HCT116 (cell line): ENCODE data around the gene THSD8. TPM values are rescaled to one million over a fixed set of nuclear protein-coding genes. Genes with fewer than 3 reads are reported as not detected.
A peak's percentile ranks its signal among the peaks of the same experiment; 100 is the strongest.

Experiments
- ATAC-seq: fragments of 200-7000 bp; cut with Tn5 transposase; 2 replicates; pipeline ENCODE4 v1.9.1; 2020; ENCODE audit warnings: mild to moderate bottlenecking, moderate library complexity
- BruUV-seq: library from RNA; stranded (reverse); fragments of 400-500 nt; replicated peaks from 2 replicates; lab custom pipeline; 2021; lab: Mats Ljungman, UMichigan
- CTCF ChIA-PET: fragments of 300-600 bp; sonication (Branson Sonifier 250); formaldehyde crosslinking; loops from one replicate; lab custom pipeline; 2021; ENCODE audit warnings: antibody characterized with exemption; lab: Charles Lee
- POLR2A ChIA-PET: fragments of 300-600, 350-600 bp; sonication (Branson Sonifier 250); formaldehyde crosslinking; loops from one replicate; lab custom pipeline; 2021; ENCODE audit warnings: antibody characterized with exemption; lab: Charles Lee
- RAD21 ChIA-PET, 2 experiments: fragments of 300-600 bp; sonication (Branson Sonifier 250); formaldehyde crosslinking; loops; one replicate each; lab custom pipeline; 2023; ENCODE audit warnings: low total read pairs in 2 of 2; ENCODE audit not compliant: uncharacterized antibody in 2 of 2, unreplicated experiment in 2 of 2, low non-redundant PET in 1 of 2; lab: Charles Lee
- DNase-seq: peaks from one replicate; pipeline ENCODE4 v3.0.0-alpha.2; 2010; ENCODE audit warnings: low read depth, low spot score
- H2AFZ ChIP-seq: fragments of 200-600 bp; shearing (Covaris generic), sonication (generic); 2 replicates; pipeline ENCODE4 v1.6.1; 2017; ENCODE audit warnings: low read depth, mixed run types, mixed read lengths, antibody characterized with exemption, low read length; ENCODE audit not compliant: poor library complexity, severe bottlenecking
- H3K27ac ChIP-seq: 2 replicates; pipeline ENCODE4 v1.5.1; 2012; ENCODE audit warnings: low read depth, low read length
- H3K27me3 ChIP-seq: fragments of 200-600 bp; sonication (generic); 2 replicates; pipeline ENCODE4 v1.6.1; 2016; ENCODE audit warnings: mixed run types, low read length, mixed read lengths; ENCODE audit not compliant: insufficient read depth
- H3K36me3 ChIP-seq, 2 experiments: fragments of 200-500 bp in 1 of 2; fragments of 200-600 bp in 1 of 2; sonication (Bioruptor generic) in 1 of 2; sonication (generic) in 1 of 2; 2 replicates each; pipeline versions ENCODE4 v1.5.1 to v1.6.1; 2014 to 2016; ENCODE audit warnings: low read length in 2 of 2, inconsistent platforms in 1 of 2, mixed read lengths in 1 of 2, mixed run types in 1 of 2; ENCODE audit not compliant: insufficient read depth in 2 of 2, control insufficient read depth in 1 of 2
- H3K4me1 ChIP-seq, 2 experiments: fragments of 200-600 bp in 1 of 2; sonication (generic) in 1 of 2; 2 replicates each; pipeline versions ENCODE4 v1.5.1 to v1.6.1; 2012 to 2017; ENCODE audit warnings: low read length in 2 of 2, inconsistent platforms in 1 of 2, mild to moderate bottlenecking in 1 of 2, mixed read lengths in 1 of 2, mixed run types in 1 of 2, moderate library complexity in 1 of 2; ENCODE audit not compliant: insufficient read depth in 2 of 2, control insufficient read depth in 1 of 2
- H3K4me2 ChIP-seq: fragments of 200-600 bp; sonication (generic); 2 replicates; pipeline ENCODE4 v1.6.1; 2017; ENCODE audit warnings: mixed run types, low read length, mixed read lengths
- H3K4me3 ChIP-seq, 2 experiments: fragments of 200-600 bp in 1 of 2; sonication (generic) in 1 of 2; replicated peaks in 1 of 2; 2 replicates each; pipeline ENCODE4 v1.5.1; 2011 to 2016; ENCODE audit warnings: low read length in 2 of 2, control low read depth in 1 of 2, low read depth in 1 of 2, mild to moderate bottlenecking in 1 of 2, mixed read lengths in 1 of 2, mixed run types in 1 of 2
- H3K79me2 ChIP-seq: fragments of 200-600 bp; sonication (generic); 2 replicates; pipeline ENCODE4 v1.6.1; 2017; ENCODE audit warnings: mild to moderate bottlenecking, mixed run types, low read length, moderate library complexity, mixed read lengths; ENCODE audit not compliant: insufficient read depth
- H3K9ac ChIP-seq: fragments of 200-600 bp; sonication (generic); 2 replicates; pipeline ENCODE4 v1.6.1; 2016; ENCODE audit warnings: low read length, mixed read lengths
- H3K9me2 ChIP-seq: fragments of 200-600 bp; sonication (generic), shearing (Covaris generic); 2 replicates; pipeline ENCODE4 v1.6.1; 2017; ENCODE audit warnings: mixed run types, mild to moderate bottlenecking, moderate library complexity; ENCODE audit not compliant: insufficient read depth
- H3K9me3 ChIP-seq, 2 experiments: fragments of 200-500 bp in 1 of 2; fragments of 200-600 bp in 1 of 2; sonication (Bioruptor generic) in 1 of 2; sonication (generic) in 1 of 2; 2 replicates each; pipeline ENCODE4 v1.6.1; 2014 to 2017; ENCODE audit warnings: low read length in 2 of 2, mixed read lengths in 2 of 2, inconsistent platforms in 1 of 2, low read depth in 1 of 2, mild to moderate bottlenecking in 1 of 2, mixed run types in 1 of 2, moderate library complexity in 1 of 2; ENCODE audit not compliant: control insufficient read depth in 1 of 2, insufficient read depth in 1 of 2
- H4K20me1 ChIP-seq: fragments of 200-600 bp; sonication (generic), shearing (Covaris generic); 2 replicates; pipeline ENCODE4 v1.6.1; 2017; ENCODE audit warnings: mixed run types, mild to moderate bottlenecking, moderate library complexity; ENCODE audit not compliant: insufficient read depth
- EGR1 ChIP-seq: IDR thresholded peaks from 2 replicates; pipeline ENCODE4 v1.6.1; 2012; ENCODE audit warnings: low read depth
- ELF1 ChIP-seq: IDR thresholded peaks from 2 replicates; pipeline ENCODE4 v1.6.1; 2012; ENCODE audit warnings: low read depth, borderline replicate concordance
- EZH2 ChIP-seq: fragments of 200-600 bp; sonication (generic); IDR thresholded peaks from 2 replicates; pipeline ENCODE4 v1.6.1; 2017; ENCODE audit warnings: antibody characterized with exemption, mixed run types
- EZH2phosphoT487 ChIP-seq: fragments of 200-600 bp; IDR thresholded peaks from 2 replicates; pipeline ENCODE4 v1.6.1; 2018; ENCODE audit warnings: antibody characterized with exemption, borderline replicate concordance
- POLR2A ChIP-seq: IDR thresholded peaks from 2 replicates; pipeline ENCODE4 v1.7.0; 2011; ENCODE audit warnings: borderline replicate concordance; ENCODE audit not compliant: insufficient read depth, insufficient read length; ENCODE audit errors: extremely low read depth
- RAD21 ChIP-seq: IDR thresholded peaks from 2 replicates; pipeline ENCODE4 v1.6.1; 2012; ENCODE audit warnings: low read depth, mild to moderate bottlenecking
- SP1 ChIP-seq: IDR thresholded peaks from 2 replicates; pipeline ENCODE4 v1.6.1; 2012; ENCODE audit warnings: low read depth
- TCF7L2 ChIP-seq: IDR thresholded peaks from 2 replicates; pipeline ENCODE4 v1.7.0; 2011; ENCODE audit warnings: borderline replicate concordance, inconsistent platforms; ENCODE audit not compliant: insufficient read depth, insufficient read length; ENCODE audit errors: extremely low read depth
- ZFX ChIP-seq: fragments of 450-650 bp; IDR thresholded peaks from 2 replicates; pipeline ENCODE4 v1.6.1; 2017
- ZNF274 ChIP-seq: fragments of 200-500 bp; sonication (Bioruptor generic); IDR thresholded peaks from 2 replicates; pipeline ENCODE4 v1.6.1; 2014; ENCODE audit warnings: mild to moderate bottlenecking, low read depth, low read length, inconsistent platforms
- intact Hi-C: fragments of 100-400 bp; cut with micrococcal nuclease; formaldehyde crosslinking; loops from 2 replicates; pipeline ENCODE4 v1.10.0; 2022
- total RNA-seq: library from RNA; stranded (reverse); gene quantifications from one replicate; pipeline ENCODE4 v1.2.1, GENCODE V29; 2021; ENCODE audit not compliant: unreplicated experiment
- TF ChIP-seq, protein P1 (sequence below): IDR thresholded peaks from 2 replicates; pipeline ENCODE4 v1.6.1; 2011; ENCODE audit warnings: mild to moderate bottlenecking, low read length, moderate library complexity; ENCODE audit not compliant: insufficient replicate concordance; ENCODE audit errors: extremely low read depth
- TF ChIP-seq, protein P2 (sequence below), 3 experiments: fragments of 200-600 bp in 1 of 3; sonication (generic) in 1 of 3; IDR thresholded peaks in 2 of 3; conservative IDR thresholded peaks in 1 of 3; 2 replicates each; pipeline ENCODE4 v1.5.1; 2012 to 2017; ENCODE audit warnings: low read depth in 2 of 3, low read length in 2 of 3, antibody characterized with exemption in 1 of 3, borderline replicate concordance in 1 of 3, control low read depth in 1 of 3, mild to moderate bottlenecking in 1 of 3, mixed read lengths in 1 of 3, mixed run types in 1 of 3, moderate library complexity in 1 of 3; ENCODE audit not compliant: insufficient read depth in 1 of 3
- TF ChIP-seq, protein P3 (sequence below): IDR thresholded peaks from 2 replicates; pipeline ENCODE4 v1.6.1; 2012; ENCODE audit warnings: low read depth

The THSD8 gene
- total RNA-seq, 1 experiment from 2014 or later: 33.3 TPM

DNA sequence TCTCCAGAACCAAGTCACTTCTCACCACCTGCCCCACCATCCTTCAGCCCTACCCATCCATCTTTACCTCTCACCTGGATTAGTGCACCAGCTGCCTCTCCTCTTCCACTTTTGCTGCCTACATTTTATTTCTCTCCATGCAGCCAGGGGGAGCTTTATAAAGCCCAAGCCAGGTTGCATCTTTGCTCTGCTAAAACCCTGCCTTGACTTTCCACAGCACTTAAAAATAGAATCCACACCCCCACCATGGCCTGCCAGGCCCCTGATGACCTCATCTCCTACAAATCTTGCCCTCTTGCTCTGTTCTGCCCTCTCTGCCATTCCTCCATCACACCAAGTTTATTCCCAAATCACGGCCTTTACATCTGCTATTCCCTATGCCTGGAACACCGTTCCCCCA is 28.3 kb upstream of the THSD8 start:
- 0 out of 2 replicates have a peak overlapping the region, but pooled peaks have one; percentile 1 for H3K9ac ChIP-seq
- H3K4me2 ChIP-seq: peak overlapping the region; percentile 99
- no peaks in the 10 kb centered on the region for H4K20me1 ChIP-seq
- H3K27me3 ChIP-seq: no peaks in the 10 kb centered on the region
- BruUV-seq: no TSS peak
- no peaks in the 10 kb centered on the region for H3K9me3 ChIP-seq
- H3K4me1 ChIP-seq: peaks cover 28 to 57% of the 10 kb centered on the region in 2 experiments
- ATAC-seq (no peak), DNase-seq (no peak)
- peaks cover 6% of the 10 kb centered on the region; the same call in 1 of the 2 replicates for H3K79me2 ChIP-seq
- H3K27ac ChIP-seq: peak overlapping the region; percentile 94
- TF ChIP-seq EZH2 (no peak), ELF1 (no peak), SP1 (no peak), RAD21 (peak; percentile 29; the same call in 1 of the 2 replicates), EGR1 (no peak), EZH2phosphoT487 (no peak), ZNF274 (no peak), ZFX (no peak), POLR2A (no peak), TCF7L2 (no peak)
- TF ChIP-seq, protein P1, sequence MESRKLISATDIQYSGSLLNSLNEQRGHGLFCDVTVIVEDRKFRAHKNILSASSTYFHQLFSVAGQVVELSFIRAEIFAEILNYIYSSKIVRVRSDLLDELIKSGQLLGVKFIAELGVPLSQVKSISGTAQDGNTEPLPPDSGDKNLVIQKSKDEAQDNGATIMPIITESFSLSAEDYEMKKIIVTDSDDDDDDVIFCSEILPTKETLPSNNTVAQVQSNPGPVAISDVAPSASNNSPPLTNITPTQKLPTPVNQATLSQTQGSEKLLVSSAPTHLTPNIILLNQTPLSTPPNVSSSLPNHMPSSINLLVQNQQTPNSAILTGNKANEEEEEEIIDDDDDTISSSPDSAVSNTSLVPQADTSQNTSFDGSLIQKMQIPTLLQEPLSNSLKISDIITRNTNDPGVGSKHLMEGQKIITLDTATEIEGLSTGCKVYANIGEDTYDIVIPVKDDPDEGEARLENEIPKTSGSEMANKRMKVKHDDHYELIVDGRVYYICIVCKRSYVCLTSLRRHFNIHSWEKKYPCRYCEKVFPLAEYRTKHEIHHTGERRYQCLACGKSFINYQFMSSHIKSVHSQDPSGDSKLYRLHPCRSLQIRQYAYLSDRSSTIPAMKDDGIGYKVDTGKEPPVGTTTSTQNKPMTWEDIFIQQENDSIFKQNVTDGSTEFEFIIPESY: no peak
- TF ChIP-seq, protein P2, sequence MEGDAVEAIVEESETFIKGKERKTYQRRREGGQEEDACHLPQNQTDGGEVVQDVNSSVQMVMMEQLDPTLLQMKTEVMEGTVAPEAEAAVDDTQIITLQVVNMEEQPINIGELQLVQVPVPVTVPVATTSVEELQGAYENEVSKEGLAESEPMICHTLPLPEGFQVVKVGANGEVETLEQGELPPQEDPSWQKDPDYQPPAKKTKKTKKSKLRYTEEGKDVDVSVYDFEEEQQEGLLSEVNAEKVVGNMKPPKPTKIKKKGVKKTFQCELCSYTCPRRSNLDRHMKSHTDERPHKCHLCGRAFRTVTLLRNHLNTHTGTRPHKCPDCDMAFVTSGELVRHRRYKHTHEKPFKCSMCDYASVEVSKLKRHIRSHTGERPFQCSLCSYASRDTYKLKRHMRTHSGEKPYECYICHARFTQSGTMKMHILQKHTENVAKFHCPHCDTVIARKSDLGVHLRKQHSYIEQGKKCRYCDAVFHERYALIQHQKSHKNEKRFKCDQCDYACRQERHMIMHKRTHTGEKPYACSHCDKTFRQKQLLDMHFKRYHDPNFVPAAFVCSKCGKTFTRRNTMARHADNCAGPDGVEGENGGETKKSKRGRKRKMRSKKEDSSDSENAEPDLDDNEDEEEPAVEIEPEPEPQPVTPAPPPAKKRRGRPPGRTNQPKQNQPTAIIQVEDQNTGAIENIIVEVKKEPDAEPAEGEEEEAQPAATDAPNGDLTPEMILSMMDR (IDR thresholded peaks at IDR 0.05 in 2 of 3, conservative IDR thresholded peaks at IDR 0.05 in 1 of 3; ENCODE audit: borderline replicate concordance in 1 of 3, insufficient read depth in 1 of 3, low read depth in 2 of 3, low read length in 2 of 3): peak; percentile 21 to 33 (median 22); a peak in 4 of 6 replicates
- TF ChIP-seq, protein P3, sequence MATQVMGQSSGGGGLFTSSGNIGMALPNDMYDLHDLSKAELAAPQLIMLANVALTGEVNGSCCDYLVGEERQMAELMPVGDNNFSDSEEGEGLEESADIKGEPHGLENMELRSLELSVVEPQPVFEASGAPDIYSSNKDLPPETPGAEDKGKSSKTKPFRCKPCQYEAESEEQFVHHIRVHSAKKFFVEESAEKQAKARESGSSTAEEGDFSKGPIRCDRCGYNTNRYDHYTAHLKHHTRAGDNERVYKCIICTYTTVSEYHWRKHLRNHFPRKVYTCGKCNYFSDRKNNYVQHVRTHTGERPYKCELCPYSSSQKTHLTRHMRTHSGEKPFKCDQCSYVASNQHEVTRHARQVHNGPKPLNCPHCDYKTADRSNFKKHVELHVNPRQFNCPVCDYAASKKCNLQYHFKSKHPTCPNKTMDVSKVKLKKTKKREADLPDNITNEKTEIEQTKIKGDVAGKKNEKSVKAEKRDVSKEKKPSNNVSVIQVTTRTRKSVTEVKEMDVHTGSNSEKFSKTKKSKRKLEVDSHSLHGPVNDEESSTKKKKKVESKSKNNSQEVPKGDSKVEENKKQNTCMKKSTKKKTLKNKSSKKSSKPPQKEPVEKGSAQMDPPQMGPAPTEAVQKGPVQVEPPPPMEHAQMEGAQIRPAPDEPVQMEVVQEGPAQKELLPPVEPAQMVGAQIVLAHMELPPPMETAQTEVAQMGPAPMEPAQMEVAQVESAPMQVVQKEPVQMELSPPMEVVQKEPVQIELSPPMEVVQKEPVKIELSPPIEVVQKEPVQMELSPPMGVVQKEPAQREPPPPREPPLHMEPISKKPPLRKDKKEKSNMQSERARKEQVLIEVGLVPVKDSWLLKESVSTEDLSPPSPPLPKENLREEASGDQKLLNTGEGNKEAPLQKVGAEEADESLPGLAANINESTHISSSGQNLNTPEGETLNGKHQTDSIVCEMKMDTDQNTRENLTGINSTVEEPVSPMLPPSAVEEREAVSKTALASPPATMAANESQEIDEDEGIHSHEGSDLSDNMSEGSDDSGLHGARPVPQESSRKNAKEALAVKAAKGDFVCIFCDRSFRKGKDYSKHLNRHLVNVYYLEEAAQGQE: no peak
- H3K9me2 ChIP-seq: no peaks in the 10 kb centered on the region
- ChIA-PET POLR2A (interaction anchor here (8.8 kb wide), 1 partner anchor 20 kb away, joined by 172 read pairs; the partner anchor contains the start of gene JUNB), RAD21 (interaction anchor here (0.7 to 1.5 kb wide), 4 partner anchors 7 to 73 kb away, joined by 3 read pairs; no protein-coding TSS in a partner anchor), CTCF (interaction anchor here (0.7 to 7.0 kb wide), 4 partner anchors 9 to 17 kb away, joined by 3 to 88 read pairs (median 7); partner anchors contain the start of gene JUNB)
- intact Hi-C loops: no loop called here
- no peak overlapping the region for H2AFZ ChIP-seq
- H3K4me3 ChIP-seq: no peak overlapping the region
- peaks cover 0 to 4% of the 10 kb centered on the region in 2 experiments; a peak in 1 of 4 replicates for H3K36me3 ChIP-seq
